Measurements from ENCODE around the gene DOCK2. TPM values are rescaled to one million over a fixed set of nuclear protein-coding genes. Genes with fewer than 3 reads are reported as not detected.

The DOCK2 gene
- total and polyA plus RNA-seq, 4 donors: 1.6 to 53.7 (median 21.6) TPM

DNA sequence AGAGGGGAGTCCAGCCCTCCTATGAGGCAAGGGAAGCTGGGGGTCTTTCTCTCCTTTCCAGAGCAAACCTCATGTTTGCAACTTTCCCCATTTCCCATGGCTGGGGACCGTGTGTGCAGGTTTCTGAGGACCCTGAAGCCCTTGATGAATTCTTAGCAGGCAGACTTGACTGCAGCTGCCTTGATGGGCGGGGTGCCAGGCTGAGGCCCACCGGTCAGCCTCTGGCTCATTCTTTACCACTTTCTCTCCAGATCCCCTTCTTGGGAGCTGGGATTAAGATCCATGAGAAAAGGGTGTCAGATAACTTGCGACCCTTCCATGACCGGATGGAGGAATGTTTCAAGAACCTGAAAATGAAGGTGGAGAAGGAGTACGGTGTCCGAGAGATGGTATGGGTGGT, 438.6 kb downstream of the DOCK2 start:
- Histone ChIP-seq H3K36me3 (ENCODE audit: control insufficient read depth in 1 of 2, insufficient read depth in 2 of 2, low read length in 1 of 2) (no peaks in the 10 kb centered on the region), H3K4me3 (ENCODE audit: low read length in 2 of 2) (no peak overlapping the region), H3K9me3 (ENCODE audit: control insufficient read depth, low read length) (no peaks in the 10 kb centered on the region), H3K4me1 (ENCODE audit: control insufficient read depth in 1 of 2, insufficient read depth in 2 of 2, low read length in 2 of 2) (no peaks in the 10 kb centered on the region), H3K27ac (ENCODE audit: low read depth in 1 of 2, low read length in 2 of 2) (no peak overlapping the region), H3K27me3 (ENCODE audit: control insufficient read depth in 1 of 2, insufficient read depth in 2 of 2, low read length in 1 of 2) (no peaks in the 10 kb centered on the region)
- DNase-seq (no peak), ATAC-seq (ENCODE audit: low FRiP score) (no peak)
- intact Hi-C loops (cut with DNase I): no loop called here
- 58 to 65% methylated on average over 7 of the region's 7 CpGs for WGBS, 2 donors

DNA sequence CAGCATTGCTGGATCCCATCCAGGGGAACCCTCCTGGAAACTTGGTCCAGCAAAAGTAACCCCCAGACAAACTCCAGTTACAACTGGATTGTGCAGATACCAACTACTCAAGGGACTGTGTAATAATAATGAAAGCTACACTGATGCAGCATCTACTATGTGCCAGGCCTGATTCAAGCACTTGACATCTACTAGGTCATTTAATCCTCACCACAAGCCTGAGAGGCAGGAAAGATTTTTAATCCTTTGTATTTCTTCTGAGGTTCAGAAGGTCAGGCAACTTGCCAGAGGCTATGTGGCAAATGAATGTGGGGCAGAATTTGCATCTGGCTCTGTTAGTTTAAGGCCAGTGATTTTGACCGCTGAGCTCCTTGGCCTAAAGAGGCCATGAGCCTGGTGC, 439.1 kb downstream of the DOCK2 start:
- Histone ChIP-seq H3K4me3 (ENCODE audit: low read length in 2 of 2) (no peak overlapping the region), H3K9me3 (ENCODE audit: control insufficient read depth, low read length) (no peaks in the 10 kb centered on the region), H3K4me1 (ENCODE audit: control insufficient read depth in 1 of 2, insufficient read depth in 2 of 2, low read length in 2 of 2) (no peaks in the 10 kb centered on the region), H3K36me3 (ENCODE audit: control insufficient read depth in 1 of 2, insufficient read depth in 2 of 2, low read length in 1 of 2) (no peaks in the 10 kb centered on the region), H3K27ac (ENCODE audit: low read depth in 1 of 2, low read length in 2 of 2) (no peak overlapping the region), H3K27me3 (ENCODE audit: control insufficient read depth in 1 of 2, insufficient read depth in 2 of 2, low read length in 1 of 2) (no peaks in the 10 kb centered on the region)
- 57 to 79% methylated on average over 1 of the region's 1 CpG for WGBS, 2 donors
- ATAC-seq (ENCODE audit: low FRiP score) (no peak), DNase-seq (no peak)
- intact Hi-C loops (cut with DNase I): no loop called here

DNA sequence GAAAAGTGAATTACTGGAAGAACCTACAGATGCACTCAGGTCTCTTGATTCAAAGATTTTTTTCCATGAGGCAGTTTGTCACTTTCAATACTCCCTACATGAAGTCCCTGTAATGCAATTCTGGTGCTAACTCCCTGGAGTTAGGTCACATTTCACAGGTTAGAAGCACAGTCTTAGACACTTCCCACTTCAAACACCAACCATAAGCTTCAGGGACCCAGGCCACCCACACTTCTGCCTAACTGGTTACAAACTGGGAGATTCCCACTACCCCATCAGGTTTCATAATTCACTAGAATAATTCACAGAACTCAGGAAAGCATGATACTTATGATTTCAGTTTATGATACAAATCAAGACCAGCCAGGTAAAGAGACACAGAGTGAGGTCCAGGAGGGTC, 439.7 kb downstream of the DOCK2 start:
- Histone ChIP-seq H3K4me3 (ENCODE audit: low read length in 2 of 2) (no peak overlapping the region), H3K27ac (ENCODE audit: low read depth in 1 of 2, low read length in 2 of 2) (no peak overlapping the region), H3K27me3 (ENCODE audit: control insufficient read depth in 1 of 2, insufficient read depth in 2 of 2, low read length in 1 of 2) (no peaks in the 10 kb centered on the region), H3K9me3 (ENCODE audit: control insufficient read depth, low read length) (no peaks in the 10 kb centered on the region), H3K4me1 (ENCODE audit: control insufficient read depth in 1 of 2, insufficient read depth in 2 of 2, low read length in 2 of 2) (no peaks in the 10 kb centered on the region), H3K36me3 (ENCODE audit: control insufficient read depth in 1 of 2, insufficient read depth in 2 of 2, low read length in 1 of 2) (no peaks in the 10 kb centered on the region)
- no peak for DNase-seq
- ATAC-seq (ENCODE audit: low FRiP score): no peak
- intact Hi-C loops (cut with DNase I): no loop called here

DNA sequence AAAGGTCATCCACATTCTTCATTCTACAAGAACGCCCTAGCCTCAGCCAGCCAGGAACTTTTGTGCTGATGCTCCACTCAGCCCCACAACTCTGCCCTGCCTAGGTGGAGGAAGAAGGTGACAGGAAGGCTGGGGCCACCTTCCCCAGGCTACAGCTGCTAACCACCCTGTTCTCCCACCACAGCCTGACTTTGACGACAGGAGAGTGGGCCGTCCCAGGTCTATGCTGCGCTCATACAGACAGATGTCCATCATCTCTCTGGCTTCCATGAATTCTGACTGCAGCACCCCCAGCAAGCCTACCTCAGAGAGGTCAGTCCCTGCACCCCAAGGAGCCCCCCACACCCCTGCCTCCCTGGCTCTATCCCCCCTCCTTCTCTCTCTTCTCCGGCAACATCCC, 440.5 kb downstream of the DOCK2 start:
- ATAC-seq (ENCODE audit: low FRiP score): no peak
- no peak overlapping the region for H3K27ac ChIP-seq (ENCODE audit: low read depth in 1 of 2, low read length in 2 of 2)

DNA sequence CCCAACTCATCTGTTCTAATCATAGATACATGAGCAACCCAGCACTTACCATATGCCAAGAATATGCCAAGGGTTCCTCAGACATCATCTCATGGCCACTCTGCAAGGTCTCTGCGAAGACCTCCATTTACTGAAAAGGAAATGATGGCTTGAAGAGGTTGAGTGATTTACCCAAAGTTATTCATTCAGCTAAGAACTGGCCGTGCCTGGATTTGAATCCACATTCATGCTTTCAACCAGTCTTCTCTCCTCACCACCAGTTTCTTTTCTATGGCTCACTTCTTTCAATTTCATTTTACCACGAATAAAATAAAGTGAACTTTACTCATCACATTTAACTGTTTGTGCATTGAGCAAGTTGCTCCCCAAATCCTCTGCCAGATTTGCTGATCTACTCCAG, 441.4 kb downstream of the DOCK2 start:
- intact Hi-C loops (cut with DNase I): no loop called here
- no peak overlapping the region for H3K4me3 ChIP-seq (ENCODE audit: low read length in 2 of 2)
- ATAC-seq (ENCODE audit: low FRiP score): no peak
- WGBS, 2 donors: 71 to 82% methylated on average over 3 of the region's 3 CpGs
- H3K27me3 ChIP-seq (ENCODE audit: control insufficient read depth in 1 of 2, insufficient read depth in 2 of 2, low read length in 1 of 2): no peaks in the 10 kb centered on the region
- no peak for DNase-seq
- no peaks in the 10 kb centered on the region for H3K4me1 ChIP-seq (ENCODE audit: control insufficient read depth in 1 of 2, insufficient read depth in 2 of 2, low read length in 2 of 2)
- H3K36me3 ChIP-seq (ENCODE audit: control insufficient read depth in 1 of 2, insufficient read depth in 2 of 2, low read length in 1 of 2): no peaks in the 10 kb centered on the region
- H3K9me3 ChIP-seq (ENCODE audit: control insufficient read depth, low read length): no peaks in the 10 kb centered on the region
- H3K27ac ChIP-seq (ENCODE audit: low read depth in 1 of 2, low read length in 2 of 2): no peak overlapping the region

More for the DNA sequence above, 440.5 kb downstream of the DOCK2 start:
- Histone ChIP-seq H3K4me1 (ENCODE audit: control insufficient read depth in 1 of 2, insufficient read depth in 2 of 2, low read length in 2 of 2) (no peaks in the 10 kb centered on the region), H3K36me3 (ENCODE audit: control insufficient read depth in 1 of 2, insufficient read depth in 2 of 2, low read length in 1 of 2) (no peaks in the 10 kb centered on the region), H3K27me3 (ENCODE audit: control insufficient read depth in 1 of 2, insufficient read depth in 2 of 2, low read length in 1 of 2) (no peaks in the 10 kb centered on the region), H3K4me3 (ENCODE audit: low read length in 2 of 2) (no peak overlapping the region), H3K9me3 (ENCODE audit: control insufficient read depth, low read length) (no peaks in the 10 kb centered on the region)
- intact Hi-C loops (cut with DNase I): no loop called here
- 79 to 87% methylated on average over 5 of the region's 5 CpGs for WGBS, 2 donors
- DNase-seq: no peak

DNA sequence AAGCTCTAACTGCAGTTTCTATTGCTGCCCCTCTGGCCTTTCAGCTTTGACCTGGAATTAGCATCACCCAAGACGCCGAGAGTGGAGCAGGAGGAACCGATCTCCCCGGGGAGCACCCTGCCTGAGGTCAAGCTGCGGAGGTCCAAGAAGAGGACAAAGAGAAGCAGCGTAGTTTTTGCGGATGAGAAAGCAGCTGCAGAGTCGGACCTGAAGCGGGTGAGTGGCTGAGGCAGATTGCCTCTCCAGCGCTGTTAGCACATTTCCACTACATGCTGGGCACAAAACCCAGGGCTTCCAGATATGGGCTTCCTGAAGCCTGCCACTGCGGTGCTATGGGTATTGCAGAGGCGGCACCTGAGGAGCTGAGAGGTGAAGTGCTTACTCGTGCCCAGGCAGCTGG, 441.9 kb downstream of the DOCK2 start:
- ATAC-seq (ENCODE audit: low FRiP score): no peak
- H3K4me3 ChIP-seq (ENCODE audit: low read length in 2 of 2): no peak overlapping the region
- H3K9me3 ChIP-seq (ENCODE audit: control insufficient read depth, low read length): no peaks in the 10 kb centered on the region
- intact Hi-C loops (cut with DNase I): no loop called here
- H3K27me3 ChIP-seq (ENCODE audit: control insufficient read depth in 1 of 2, insufficient read depth in 2 of 2, low read length in 1 of 2): no peaks in the 10 kb centered on the region
- H3K4me1 ChIP-seq (ENCODE audit: control insufficient read depth in 1 of 2, insufficient read depth in 2 of 2, low read length in 2 of 2): no peaks in the 10 kb centered on the region
- H3K27ac ChIP-seq (ENCODE audit: low read depth in 1 of 2, low read length in 2 of 2): no peak overlapping the region
- DNase-seq: no peak
- H3K36me3 ChIP-seq (ENCODE audit: control insufficient read depth in 1 of 2, insufficient read depth in 2 of 2, low read length in 1 of 2): no peaks in the 10 kb centered on the region
- WGBS, 2 donors: 75 to 81% methylated on average over 13 of the region's 13 CpGs

DNA sequence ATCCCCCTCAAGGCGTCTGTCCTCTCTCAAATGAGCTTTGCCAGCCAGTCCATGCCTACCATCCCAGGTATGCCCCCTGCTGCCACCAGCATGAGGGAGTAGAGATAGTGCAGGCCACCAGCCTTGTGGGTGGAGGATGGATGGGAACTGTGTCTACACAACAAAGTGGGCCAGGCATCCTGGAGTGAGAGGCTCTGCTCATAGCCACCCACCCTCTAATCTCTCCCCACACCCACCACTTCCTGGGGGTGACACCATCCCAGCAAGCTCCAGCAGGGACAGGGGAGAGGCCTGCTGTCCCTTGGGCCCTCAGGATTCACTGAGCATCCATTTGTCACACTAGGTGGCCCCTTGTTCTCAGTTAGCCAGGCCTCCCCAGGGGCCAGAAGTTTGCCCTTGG, 443.1 kb downstream of the DOCK2 start:
- Histone ChIP-seq H3K36me3 (ENCODE audit: control insufficient read depth in 1 of 2, insufficient read depth in 2 of 2, low read length in 1 of 2) (no peaks in the 10 kb centered on the region), H3K9me3 (ENCODE audit: control insufficient read depth, low read length) (no peaks in the 10 kb centered on the region), H3K4me1 (ENCODE audit: control insufficient read depth in 1 of 2, insufficient read depth in 2 of 2, low read length in 2 of 2) (no peaks in the 10 kb centered on the region), H3K27ac (ENCODE audit: low read depth in 1 of 2, low read length in 2 of 2) (no peak overlapping the region), H3K27me3 (ENCODE audit: control insufficient read depth in 1 of 2, insufficient read depth in 2 of 2, low read length in 1 of 2) (no peaks in the 10 kb centered on the region), H3K4me3 (ENCODE audit: low read length in 2 of 2) (no peak overlapping the region)
- intact Hi-C loops (cut with DNase I): no loop called here
- DNase-seq: no peak
- WGBS, 2 donors: 90 to 94% methylated on average over 1 of the region's 1 CpG
- no peak for ATAC-seq (ENCODE audit: low FRiP score)

DNA sequence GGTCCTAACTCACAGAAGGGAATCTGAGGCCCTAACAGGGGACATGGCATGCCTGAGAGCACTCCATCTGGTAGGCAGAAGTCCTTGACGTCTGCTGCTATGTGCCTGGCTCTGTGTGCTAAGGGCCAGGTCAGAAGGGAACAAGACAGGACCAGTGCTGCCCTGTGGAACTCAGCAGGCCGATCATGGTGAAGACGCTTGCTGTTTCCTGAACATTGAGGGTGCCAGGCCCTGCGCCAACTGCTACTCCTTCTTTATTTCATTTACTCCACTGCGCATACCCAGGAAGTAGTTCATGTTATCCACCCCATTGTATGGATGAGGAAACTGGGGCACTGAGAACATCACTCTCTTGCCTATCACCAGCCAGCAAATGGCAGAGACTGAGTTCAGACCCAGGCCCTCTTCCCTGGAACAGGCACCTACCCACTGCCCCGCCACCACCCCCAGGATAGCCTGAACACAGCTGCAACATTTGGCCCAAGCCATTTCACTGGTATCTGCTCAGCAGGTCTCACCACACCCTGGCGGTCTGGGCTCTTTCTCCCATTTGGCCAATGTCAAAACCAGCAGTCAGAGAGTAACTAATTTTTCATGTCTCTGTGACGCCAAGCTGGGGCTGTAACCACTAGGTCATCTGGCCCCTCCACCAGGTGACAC, 443.8 kb downstream of the DOCK2 start:
- ATAC-seq (ENCODE audit: low FRiP score) (no peak), DNase-seq (no peak)
- no peaks in the 10 kb centered on the region for H3K4me1 ChIP-seq (ENCODE audit: control insufficient read depth in 1 of 2, insufficient read depth in 2 of 2, low read length in 2 of 2)
- H3K36me3 ChIP-seq (ENCODE audit: control insufficient read depth in 1 of 2, insufficient read depth in 2 of 2, low read length in 1 of 2): no peaks in the 10 kb centered on the region
- no peak overlapping the region for H3K4me3 ChIP-seq (ENCODE audit: low read length in 2 of 2)
- no peak overlapping the region for H3K27ac ChIP-seq (ENCODE audit: low read depth in 1 of 2, low read length in 2 of 2)
- H3K27me3 ChIP-seq (ENCODE audit: control insufficient read depth in 1 of 2, insufficient read depth in 2 of 2, low read length in 1 of 2): no peaks in the 10 kb centered on the region
- H3K9me3 ChIP-seq (ENCODE audit: control insufficient read depth, low read length): no peaks in the 10 kb centered on the region
- intact Hi-C loops (cut with DNase I): no loop called here
- 75 to 80% methylated on average over 8 of the region's 8 CpGs for WGBS, 2 donors

DNA sequence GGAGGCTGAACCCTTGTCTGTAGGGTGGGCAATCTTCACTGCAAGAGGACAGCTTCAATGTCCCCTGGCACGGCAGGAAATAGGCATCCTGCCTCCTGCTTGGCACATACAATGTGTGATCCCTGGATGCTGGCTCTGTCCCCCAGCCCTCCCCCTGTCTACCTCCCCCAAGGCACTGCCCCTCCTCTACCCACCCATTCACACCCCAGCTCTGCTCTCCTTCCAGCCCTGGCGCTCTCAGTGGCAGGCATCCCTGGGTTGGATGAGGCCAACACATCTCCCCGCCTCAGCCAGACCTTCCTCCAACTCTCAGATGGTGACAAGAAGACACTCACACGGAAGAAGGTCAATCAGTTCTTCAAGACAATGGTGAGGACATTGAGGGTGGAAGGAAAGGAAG, 444.5 kb downstream of the DOCK2 start:
- WGBS, 2 donors: 87 to 89% methylated on average over 4 of the region's 4 CpGs
- intact Hi-C loops (cut with DNase I): no loop called here

More for the DNA sequence above, 444.5 kb downstream of the DOCK2 start:
- Histone ChIP-seq H3K9me3 (ENCODE audit: control insufficient read depth, low read length) (no peaks in the 10 kb centered on the region), H3K27ac (ENCODE audit: low read depth in 1 of 2, low read length in 2 of 2) (no peak overlapping the region), H3K4me1 (ENCODE audit: control insufficient read depth in 1 of 2, insufficient read depth in 2 of 2, low read length in 2 of 2) (no peaks in the 10 kb centered on the region), H3K27me3 (ENCODE audit: control insufficient read depth in 1 of 2, insufficient read depth in 2 of 2, low read length in 1 of 2) (no peaks in the 10 kb centered on the region), H3K4me3 (ENCODE audit: low read length in 2 of 2) (no peak overlapping the region), H3K36me3 (ENCODE audit: control insufficient read depth in 1 of 2, insufficient read depth in 2 of 2, low read length in 1 of 2) (no peaks in the 10 kb centered on the region)
- no peak for DNase-seq
- ATAC-seq (ENCODE audit: low FRiP score): no peak
